HTERT RPE-1 (cell line): ENCODE results near the gene CXCR6.

Experiments
- in situ Hi-C: fragments of 300-500 bp; cut with MboI; formaldehyde crosslinking; loops from 4 replicates; pipeline ENCODE4 v1.14.3; 2020; ENCODE audit warnings: low sequenced_read_pairs

Gene CXCR6

DNA sequence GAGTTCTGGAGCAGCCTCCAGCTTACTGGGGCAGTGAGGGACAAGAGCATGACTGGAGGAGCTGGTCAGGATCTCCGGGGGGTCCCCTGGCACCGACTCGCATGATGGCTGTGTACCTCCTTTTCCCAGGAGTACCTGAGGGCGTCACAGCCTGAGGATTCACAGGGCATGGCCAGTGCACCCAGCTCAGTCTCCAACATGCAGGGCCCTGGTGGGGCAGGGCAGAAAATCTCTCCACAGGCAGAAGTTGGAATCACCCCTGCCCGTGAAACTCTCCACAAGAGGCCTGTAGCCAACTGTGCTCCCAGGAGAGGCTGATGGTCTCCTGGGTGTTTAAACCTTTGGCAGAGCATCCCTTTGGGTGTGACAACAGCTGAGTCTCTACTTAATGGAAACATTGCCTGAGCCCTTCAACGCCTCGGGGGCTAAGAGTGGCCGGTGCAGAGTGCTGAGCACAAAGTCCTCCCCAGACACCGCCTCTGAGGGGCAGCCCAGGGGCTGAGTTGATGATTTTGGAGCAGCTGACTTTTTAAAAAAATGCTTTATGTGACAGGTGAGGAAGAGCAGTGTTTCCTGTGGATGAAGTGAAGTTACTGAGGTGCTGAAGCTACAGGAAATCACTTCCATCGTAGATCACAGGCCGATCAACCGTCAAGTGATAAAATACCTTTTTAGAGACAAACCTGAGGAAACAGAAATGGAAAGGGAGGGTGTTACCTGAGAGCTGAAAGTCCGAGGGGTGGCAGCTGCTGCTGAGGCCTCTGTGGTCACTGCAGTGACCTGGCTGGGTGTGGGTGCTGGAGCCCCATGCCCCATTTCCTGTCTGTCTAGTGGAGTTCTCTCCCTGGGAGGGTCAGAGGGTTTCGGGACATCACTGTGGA, 21.9 kb upstream of the CXCR6 start:
- in situ Hi-C loops, result no loop called here

DNA sequence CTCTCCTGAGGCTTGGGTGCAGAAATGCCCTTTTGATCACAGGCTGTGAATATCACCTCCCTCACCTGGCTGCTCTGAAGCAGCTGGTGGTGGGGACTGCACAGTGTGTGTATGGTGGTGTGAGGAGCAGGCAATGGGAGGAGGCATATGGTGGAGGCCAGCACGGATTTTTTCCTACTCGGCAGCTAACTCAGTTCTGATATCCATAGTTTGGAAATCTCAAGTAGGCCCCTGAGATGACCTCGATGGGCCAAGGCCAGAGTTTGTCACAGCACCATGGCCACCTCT, 21.3 kb upstream of the CXCR6 start:
- in situ Hi-C loops, result no loop called here

DNA sequence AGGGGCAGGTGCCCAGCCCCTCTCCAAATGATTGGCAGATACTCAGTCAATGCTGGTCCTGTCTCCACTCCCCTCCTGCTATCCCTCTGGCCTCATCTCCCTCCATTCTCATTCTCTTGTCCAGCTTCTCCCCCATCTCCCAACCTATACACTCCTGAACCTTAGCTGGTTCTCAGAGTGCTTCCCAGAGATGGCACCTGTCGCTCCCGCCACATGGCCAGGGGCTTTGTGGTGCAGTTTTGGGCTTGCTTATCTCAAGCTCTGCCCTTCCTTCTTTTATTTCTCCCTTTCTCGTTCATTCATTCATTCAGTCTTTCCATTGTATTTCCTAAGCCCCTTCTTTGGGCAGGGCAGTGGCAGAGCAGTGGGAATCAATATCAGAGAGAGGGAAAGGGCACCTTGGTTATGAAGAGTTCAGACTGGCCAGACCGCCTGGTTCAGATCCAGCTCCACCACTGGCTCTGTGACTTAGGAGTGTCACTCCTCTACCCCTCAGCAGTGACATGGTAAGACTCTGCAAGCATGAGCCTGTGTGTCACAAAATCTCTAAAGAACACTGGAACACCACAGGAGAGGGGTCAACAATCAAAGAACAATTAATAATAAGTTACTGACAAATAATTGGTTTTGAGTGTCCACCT, 20.2 kb upstream of the CXCR6 start:
- in situ Hi-C loops, result no loop called here

DNA sequence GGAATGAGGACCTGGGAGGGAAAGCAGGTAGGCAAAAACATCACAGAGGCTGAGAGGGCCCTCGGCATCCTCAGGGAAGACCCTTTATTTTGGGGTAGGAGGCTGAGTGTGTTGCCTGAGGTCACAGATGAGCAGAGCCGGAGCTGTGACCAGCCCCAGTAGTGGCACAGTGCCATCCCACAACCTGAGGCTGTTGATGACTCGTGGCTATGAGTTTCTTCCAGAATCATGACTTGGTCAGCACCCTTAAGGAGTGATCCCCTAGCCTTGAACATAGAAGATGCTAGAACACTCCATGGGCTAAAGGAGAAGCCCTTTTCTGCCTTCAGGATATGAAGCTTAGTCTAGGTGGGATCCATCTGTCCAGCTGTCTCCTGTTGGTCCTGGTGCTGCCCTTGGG, 19.5 kb upstream of the CXCR6 start:
- in situ Hi-C loops, result no loop called here

DNA sequence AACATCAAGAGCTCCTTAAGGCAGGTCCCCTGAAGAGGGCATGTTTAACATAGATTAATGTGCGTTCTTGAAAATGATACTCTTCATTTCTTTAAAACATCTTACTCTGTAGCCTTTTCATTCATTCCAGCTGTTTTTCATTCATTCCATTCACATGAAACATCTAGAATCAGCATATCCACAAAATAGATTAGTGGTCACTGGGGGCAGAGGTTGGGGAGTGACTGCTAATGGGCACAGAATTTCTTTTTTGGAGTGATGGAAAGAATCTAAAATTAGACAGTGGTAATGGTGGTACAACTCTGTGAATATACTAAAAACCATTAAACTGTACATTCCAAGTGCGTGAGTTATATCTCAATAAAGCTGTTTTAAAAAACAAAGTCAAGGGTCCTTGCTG, 15.4 kb upstream of the CXCR6 start:
- in situ Hi-C loops, result no loop called here

DNA sequence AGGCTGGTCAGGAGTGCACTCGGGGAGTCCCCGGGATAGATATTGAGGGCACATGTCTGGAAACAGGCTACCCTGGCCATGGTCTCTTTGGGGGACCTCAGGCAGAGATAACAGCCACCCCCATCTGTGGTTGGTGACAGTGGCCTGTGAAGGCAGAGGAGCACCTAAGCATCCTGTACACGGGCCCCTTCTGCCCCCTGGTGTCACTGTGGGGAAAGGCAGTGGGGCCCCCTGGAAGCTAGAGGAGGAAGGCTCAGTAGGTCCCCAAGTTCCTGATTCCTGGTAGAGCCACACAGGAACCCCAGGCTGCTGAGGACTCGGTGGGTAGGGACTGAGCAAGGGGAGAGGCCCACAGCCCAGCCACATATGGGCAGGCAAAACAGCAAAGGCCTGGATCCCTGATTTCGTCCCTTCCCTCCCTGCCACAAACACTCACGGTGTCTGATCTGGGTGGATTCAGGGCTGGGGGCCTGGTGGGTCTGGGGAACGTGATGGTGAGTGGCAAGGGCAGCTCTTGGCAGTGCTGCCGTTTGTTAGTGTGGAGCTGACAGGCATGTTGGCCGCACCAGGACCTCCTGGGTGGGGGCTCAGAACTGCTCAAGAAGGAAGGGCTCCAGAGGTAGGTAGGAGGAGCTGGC, 14.1 kb upstream of the CXCR6 start:
- in situ Hi-C loops, result no loop called here

DNA sequence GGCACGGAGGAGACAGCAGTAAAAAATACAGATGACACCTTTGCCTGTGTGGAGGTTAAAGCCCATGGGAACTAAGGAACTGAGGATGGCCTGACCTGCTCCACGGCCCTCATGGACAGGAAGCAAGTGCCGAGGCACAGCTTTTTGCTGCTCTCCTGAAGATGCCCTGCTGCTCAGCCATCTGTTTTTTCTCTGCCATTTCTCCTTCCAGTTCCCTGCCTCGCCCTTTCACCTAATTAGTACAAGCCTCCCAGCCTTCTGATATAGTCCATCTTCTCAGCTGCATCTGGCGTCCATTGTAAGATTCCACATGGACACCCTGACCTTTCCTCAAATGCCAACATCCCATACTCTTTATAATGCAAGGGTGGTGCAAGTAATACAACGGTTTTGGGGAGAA, 11.8 kb upstream of the CXCR6 start:
- in situ Hi-C loops, result no loop called here

DNA sequence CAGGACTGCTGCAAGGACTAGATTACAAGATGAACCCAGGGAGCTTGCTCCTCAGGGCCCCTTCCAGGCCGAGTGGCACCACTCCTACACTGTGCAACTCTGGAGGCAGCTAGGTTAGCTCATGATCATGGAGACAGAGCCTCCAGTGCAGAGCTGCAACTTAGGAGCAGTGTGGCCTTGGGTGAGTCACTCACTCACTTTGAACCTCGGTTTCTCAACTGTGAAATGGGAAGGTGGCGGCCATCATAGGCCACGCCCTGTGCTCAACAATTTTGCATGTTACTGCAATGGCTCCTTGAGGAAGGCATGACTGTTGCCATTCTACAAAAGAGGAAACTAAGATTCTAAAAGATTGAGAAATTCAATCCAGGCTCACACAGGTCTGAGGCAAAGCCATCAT, 11.2 kb upstream of the CXCR6 start:
- in situ Hi-C loops, result no loop called here

DNA sequence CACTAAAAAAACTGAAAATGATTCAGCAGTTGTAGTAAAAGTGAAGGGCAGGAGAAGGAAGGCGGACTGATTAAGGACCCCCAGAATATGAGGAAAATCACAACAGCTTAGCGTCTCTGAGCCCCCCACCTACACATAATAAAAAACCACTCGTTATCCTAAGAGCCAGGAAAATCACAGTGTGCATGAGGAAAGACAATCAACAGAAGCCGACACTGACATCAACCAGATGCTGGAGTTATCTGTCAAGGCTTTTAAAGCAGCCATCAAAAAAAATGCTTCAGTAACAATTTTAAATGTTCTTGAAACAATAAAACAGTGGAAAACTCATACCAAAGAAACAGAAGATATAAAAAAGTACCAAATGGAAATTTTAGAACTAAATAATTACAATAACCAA, 9.7 kb upstream of the CXCR6 start:
- in situ Hi-C loops, result no loop called here

DNA sequence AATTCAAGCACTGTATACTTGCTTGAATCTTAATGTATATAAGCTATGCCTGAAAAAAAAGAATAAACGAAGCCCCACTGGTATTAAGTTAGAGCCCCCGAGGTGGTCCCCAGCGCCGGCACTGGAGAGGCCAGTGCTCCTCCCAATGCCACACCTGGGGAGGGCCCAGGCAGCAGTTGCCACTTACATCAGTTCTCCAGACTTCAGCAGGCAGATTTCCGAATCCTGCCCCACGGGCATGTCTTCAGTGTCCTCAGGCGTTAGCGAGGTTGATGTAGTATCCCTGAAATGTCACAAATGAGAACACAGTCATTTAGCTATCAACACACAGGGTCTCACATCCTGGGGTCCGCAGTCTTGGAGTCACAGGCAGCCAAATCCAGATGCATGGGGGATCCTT, 7.0 kb upstream of the CXCR6 start:
- in situ Hi-C loops, result no loop called here

DNA sequence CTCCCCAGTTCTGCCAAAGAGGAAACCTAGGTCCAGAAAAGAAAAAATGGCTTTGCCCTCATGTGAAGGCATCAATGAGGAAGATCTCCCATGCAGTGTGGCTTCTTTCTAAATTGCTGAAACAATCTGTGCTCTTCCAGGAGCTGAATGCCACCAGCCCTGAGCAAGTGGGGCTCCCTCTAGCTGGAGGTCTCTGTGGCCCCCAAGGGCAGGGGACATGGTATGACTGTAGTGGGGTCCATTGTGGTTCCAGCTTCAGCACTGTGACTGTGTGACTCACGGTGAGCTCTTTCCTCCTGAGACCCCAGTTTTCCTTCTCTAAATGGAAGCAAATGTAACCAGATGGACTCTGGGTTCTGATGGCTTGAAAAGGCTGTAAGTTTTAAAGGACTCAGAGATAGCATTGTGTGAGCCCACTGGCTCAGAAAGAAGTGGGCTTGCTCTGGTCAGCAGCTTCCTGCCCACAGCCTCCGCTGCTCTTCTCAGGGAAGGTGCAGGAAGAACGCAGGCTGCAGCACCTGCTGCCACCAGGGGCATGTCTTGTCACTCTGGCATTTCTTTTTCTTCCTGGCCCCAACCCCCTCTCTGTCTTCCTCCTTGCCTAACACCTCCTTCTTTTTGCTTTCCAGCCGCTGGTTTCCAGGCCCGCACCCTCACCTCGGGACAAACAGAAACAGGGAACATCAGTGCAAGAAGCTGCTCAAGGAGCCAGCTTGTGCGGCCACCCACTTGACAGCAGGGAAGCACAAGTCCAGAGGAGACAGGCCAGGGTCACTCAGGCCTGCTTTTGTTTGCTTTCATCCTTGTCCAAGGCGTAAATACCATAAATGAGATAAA, 5.8 kb upstream of the CXCR6 start:
- in situ Hi-C loops, result no loop called here

DNA sequence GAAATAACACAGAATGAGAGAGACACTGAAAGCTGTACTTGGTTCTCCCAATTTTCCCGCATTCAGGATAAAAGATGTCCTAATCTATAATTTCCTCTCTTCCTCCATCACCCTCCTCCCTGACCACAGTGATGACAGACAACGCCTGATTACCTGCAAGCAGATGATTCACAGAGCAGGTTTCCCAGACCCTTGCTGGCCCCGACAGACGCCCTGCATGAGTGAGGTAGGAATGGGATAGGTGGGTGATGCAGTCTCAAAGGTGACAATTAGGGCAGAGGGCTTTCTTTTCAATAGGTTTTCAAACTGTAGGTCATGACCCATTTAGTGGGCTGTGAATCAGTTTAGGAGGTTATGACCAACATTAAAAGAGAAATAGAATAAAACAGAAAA, 5.2 kb upstream of the CXCR6 start:
- in situ Hi-C loops, result no loop called here

DNA sequence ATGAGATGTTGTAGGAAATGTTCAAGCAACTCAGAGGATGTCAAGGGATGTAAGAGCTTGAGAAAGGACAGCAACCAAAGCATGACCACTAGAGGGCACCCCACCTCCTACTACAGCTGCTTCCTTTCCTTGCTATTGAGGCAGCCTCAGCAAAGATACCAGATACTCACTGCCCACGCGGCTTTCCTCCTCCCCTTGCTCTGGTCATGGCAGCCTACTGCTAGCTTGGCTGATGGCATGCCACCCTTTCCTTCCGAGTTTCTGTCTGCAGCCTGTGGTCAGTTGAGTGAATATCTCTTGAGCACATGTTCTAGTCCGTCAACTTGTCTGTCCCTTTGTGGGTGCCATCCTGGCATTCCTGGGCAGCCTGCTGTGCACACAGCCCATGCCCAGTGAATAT, 4.4 kb upstream of the CXCR6 start:
- in situ Hi-C loops, result no loop called here

DNA sequence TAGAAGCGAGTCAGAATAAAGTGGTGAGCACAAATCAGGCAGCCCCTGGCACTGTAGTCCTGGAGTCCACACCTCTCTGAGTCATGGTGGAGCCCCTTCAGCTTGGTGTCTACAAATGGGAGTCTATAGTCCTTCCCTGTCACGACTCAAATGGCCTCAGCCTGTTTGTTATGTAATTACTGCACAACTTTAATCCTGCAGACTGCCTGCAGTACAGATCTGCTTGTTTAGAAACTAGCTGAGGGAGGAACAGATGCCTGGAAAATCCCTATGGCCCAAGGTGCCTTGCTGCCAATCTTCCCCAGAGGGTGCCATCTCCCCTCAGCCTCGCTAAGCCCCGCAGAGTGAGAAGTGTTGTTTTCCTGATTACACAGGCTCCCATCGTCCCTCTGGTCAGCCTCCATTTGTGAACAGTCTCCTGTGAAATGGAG, 3.9 kb upstream of the CXCR6 start:
- in situ Hi-C loops, result no loop called here

DNA sequence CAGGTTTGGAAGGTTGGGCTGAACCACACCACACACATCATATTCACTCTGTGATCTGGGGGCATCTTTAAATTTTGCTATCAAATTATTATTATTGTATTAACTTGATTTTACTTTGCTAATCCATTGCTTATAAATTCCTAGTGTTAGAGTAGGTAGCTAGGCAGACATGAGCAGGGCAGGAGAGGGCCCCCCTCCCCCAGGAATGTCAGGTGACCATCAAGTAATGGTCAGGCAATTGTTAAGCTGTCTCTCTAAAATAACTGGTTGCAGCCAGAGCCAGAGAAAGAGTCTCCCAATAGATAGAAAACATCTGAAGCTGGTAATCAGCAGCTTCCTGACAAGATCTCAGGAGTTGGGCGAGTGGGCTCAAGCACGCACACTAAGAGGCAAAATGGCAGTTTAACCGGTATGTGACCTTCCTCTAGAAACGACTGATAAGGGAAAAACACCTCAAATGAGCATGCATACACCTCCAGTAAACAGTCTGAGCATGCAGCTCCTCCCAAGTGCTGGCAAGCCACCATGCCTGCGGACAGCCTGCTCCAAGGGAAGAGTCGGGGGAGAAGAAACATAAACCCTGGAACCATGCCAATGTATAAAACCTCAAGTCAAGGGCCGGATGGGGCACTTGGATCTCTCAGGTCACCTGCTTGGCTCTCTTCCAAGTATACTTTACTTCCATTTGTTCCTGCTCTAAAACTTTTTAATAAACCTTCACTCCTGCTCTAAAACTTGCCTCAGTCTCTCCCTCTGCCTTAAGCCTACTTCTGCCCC, 3.1 kb upstream of the CXCR6 start:
- in situ Hi-C loops, result no loop called here

DNA sequence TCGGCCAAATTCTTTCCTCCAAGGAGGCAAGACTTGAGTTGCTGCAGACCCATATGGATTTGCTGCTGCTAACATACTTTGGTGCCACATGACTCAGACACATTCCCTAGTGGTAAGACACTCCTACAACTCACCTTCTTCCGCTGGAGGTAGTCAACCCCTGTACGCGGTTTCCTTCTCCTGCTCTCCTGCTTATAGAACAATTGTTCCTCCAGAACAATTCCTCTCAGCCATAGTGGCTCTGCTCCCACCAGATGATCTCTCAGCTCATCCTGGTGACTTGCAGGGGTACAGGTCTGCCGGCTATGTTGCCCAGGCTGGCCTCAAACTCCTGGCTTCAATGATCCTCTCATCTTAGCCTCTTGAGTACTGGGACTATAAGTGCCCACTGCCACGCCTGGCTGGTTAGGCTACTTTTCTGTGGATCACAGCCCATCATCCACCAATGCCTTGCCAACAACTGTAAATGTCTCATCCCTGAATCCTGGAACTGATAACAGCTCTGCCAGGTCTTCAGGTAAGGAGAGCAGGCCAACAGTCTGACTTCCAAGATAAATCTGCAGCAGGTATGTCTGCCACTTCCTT, 2.4 kb upstream of the CXCR6 start:
- in situ Hi-C loops, result no loop called here

DNA sequence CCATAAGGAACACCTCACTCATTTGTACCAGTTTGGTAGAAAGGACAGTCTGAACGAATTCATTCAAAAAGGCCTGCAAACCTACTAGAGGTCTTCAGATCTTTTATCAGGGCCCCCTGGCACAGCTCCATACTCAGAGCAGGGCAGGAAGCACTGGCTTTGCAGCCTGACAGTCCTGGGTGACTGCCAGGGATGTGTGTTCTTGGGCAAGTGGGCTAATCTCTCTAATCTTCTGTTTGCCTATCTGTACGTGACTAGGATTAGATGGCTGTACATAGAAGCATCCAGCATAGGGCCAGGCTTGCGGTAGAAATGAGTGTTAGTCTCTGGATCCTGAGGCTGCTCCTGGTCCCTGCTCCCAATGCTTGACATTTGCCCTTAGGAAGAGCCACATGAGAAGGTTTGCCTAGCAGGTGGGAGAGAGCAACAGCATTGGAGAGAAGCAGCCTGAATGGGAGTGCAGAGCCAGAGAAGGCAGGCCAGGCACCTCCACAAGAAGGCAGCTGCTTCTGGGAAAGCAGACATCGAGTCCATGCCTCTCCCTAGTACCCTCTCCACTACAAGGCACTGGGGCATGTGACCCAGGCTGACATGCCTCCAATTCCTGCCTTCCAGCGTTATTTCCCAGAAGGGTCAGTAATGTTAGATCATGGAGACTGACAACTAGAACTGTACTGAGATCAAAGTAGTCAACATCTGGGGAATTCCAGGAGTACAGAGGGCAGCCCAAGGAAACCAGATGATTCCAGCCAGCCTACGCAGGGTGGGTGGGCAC, 1.0 kb upstream of the CXCR6 start:
- in situ Hi-C loops, result no loop called here

DNA sequence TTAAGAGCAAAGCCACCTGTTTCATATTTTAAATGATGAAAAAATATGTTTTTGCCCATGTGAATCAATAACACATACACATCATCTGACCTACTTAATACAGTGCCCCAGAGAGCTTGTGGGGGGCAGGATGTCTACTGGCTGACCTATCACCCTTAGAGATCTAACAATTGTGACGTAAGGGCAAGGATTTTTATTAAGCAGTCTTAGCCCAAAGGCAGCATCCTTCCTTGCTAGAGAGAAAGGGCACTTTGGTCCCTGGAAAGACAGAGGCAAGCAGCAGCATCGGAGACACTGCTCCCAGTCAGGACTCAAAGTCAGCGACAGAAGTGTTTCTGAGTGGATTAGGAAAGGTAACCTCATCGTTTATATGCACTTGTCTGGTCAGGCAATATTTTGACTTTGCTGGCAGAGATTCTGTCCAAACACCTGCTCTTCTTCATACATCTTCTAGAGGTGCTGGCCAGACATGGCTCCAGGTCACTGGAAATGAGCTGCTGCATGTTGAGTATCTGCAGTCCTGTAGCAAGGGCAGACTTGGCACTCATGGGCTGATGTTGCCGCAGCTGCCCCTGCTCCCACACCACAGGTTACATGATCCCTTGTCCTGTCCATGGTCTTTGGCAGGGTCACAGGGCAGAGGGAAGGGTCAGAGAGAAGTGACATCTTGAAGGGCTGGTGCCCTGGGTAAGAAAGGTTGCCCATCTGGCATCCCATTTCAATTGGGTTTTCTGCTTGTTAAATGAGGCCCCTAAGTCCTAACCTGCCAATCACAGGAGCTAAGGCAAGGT, 1.8 kb downstream of the CXCR6 start:
- in situ Hi-C loops, result no loop called here

DNA sequence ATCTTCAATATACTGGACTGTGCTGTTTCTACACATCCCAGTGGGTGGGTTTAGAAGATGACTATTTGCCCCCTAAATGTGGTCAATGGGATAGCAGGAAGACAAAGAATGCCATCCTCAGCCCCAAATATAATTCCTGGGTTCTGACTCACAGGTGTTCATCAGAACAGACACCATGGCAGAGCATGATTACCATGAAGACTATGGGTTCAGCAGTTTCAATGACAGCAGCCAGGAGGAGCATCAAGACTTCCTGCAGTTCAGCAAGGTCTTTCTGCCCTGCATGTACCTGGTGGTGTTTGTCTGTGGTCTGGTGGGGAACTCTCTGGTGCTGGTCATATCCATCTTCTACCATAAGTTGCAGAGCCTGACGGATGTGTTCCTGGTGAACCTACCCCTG, 3.0 kb downstream of the CXCR6 start:
- in situ Hi-C loops, result no loop called here
